WERI-Rb-1 (cell line): ENCODE data around the gene SLC39A5.
A peak's percentile ranks its signal among the peaks of the same experiment; 100 is the strongest.
"Not testable (repeated sequence)": the region's sequence is repeated elsewhere in the genome, so short reads cannot be mapped to it uniquely, and the experiment has no call there.

Experiments used
- DNase-seq: peaks from one replicate; pipeline ENCODE4 v3.0.0-alpha.2; 2020
- H3K27ac ChIP-seq: fragments of 250-450 bp; sonication (Bioruptor Pico); 2 replicates; pipeline ENCODE4 v1.5.1; 2020; ENCODE audit warnings: mild to moderate bottlenecking, moderate library complexity
- H3K27me3 ChIP-seq: fragments of 250-450 bp; sonication (Bioruptor Pico); 2 replicates; pipeline ENCODE4 v1.5.1; 2021; ENCODE audit warnings: mild to moderate bottlenecking, low read depth, moderate library complexity; ENCODE audit not compliant: insufficient read depth, severe bottlenecking
- H3K36me3 ChIP-seq: fragments of 250-450 bp; sonication (Bioruptor Pico); 2 replicates; pipeline ENCODE4 v1.5.1; 2020; ENCODE audit warnings: mild to moderate bottlenecking, moderate library complexity
- H3K4me3 ChIP-seq: 2 replicates; pipeline ENCODE4 v1.5.1; 2011; ENCODE audit warnings: low read depth, mild to moderate bottlenecking, control low read depth, low read length
- H3K9me3 ChIP-seq: fragments of 250-450 bp; sonication (Bioruptor Pico); 2 replicates; pipeline ENCODE4 v1.5.1; 2021; ENCODE audit warnings: mild to moderate bottlenecking, moderate library complexity; ENCODE audit not compliant: severe bottlenecking
- TF ChIP-seq, protein P1 (sequence below): IDR thresholded peaks from 2 replicates; pipeline ENCODE4 v1.5.1; 2011; ENCODE audit warnings: low read depth, mild to moderate bottlenecking, control low read depth, inconsistent platforms, low read length

The SLC39A5 gene

DNA sequence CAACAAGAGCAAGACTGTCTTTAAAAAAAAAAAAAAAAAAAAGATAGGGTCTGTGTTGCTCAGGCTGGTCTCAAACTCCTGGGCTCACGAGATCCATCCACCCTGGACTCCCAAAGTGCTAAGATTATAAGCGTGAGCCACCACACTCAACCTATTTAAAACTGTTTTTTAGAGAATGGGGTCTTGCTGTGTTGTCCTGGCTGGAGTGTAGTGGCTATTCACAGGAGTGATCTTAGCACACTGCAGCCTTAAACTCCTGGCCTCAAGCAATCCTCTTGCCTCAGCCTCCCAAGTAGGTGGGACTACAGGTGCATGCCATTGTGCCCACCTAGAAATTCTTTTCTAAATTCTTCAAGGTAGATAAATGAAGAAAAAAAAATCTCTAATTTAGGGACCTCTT is 44.4 kb downstream of the SLC39A5 start:
- Histone ChIP-seq H3K4me3 (no peak overlapping the region), H3K9me3 (no peaks in the 10 kb centered on the region), H3K36me3 (peaks cover 90% of the 10 kb centered on the region), H3K27ac (no peak overlapping the region), H3K27me3 (no peaks in the 10 kb centered on the region)
- TF ChIP-seq, protein P1, sequence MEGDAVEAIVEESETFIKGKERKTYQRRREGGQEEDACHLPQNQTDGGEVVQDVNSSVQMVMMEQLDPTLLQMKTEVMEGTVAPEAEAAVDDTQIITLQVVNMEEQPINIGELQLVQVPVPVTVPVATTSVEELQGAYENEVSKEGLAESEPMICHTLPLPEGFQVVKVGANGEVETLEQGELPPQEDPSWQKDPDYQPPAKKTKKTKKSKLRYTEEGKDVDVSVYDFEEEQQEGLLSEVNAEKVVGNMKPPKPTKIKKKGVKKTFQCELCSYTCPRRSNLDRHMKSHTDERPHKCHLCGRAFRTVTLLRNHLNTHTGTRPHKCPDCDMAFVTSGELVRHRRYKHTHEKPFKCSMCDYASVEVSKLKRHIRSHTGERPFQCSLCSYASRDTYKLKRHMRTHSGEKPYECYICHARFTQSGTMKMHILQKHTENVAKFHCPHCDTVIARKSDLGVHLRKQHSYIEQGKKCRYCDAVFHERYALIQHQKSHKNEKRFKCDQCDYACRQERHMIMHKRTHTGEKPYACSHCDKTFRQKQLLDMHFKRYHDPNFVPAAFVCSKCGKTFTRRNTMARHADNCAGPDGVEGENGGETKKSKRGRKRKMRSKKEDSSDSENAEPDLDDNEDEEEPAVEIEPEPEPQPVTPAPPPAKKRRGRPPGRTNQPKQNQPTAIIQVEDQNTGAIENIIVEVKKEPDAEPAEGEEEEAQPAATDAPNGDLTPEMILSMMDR, result no peak
- no peak for DNase-seq

DNA sequence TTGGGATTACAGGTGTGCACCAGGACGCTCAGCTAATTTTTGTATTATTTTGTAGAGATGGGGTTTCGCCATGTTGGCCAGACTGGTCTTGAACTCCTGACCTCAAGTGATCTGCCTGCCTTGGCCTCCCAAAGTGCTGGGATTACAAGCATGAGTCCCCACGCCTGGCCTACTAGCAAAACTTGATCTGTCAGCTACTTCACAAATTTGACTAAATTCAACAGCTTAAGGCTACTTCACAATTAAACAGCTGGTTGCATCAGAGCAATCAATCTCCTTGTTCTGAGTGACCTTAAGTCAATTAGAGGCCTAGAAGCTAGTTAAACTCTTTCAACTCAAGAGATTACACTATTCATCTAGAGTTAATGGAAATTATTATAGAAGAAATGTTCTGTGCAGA is 49.1 kb downstream of the SLC39A5 start:
- DNase-seq, result peak; percentile 57
- H3K36me3 ChIP-seq, result peaks cover 98% of the 10 kb centered on the region
- TF ChIP-seq, protein P1, result no peak

DNA sequence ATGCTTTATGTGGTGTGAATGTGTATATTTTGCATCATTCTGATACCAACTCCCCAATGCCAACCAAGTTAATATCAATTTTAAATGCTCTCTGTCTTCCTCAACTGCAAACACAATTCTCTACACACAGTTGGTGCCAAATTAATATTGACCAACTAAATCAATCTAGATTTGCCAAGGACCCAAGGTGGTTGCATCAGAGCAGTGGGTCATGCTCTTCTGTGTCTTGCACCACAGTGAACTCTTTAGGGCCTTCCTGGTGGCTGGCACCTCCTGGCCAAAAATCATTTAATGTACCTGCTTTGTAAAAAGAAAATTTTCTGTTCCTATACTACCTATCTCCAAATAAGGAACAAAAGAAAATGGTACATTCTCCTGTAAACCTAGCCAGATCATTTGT is 51.0 kb downstream of the SLC39A5 start:
- Histone ChIP-seq H3K27me3 (no peaks in the 10 kb centered on the region), H3K9me3 (no peaks in the 10 kb centered on the region), H3K4me3 (no peak overlapping the region), H3K36me3 (peaks cover 91% of the 10 kb centered on the region), H3K27ac (no peak overlapping the region)
- DNase-seq, result no peak
- TF ChIP-seq, protein P1, result no peak

More for the DNA sequence above, 49.1 kb downstream of the SLC39A5 start:
- Histone ChIP-seq H3K27me3 (no peaks in the 10 kb centered on the region), H3K4me3 (no peak overlapping the region), H3K27ac (peak overlapping the region; percentile 24; the same call in 1 of the 2 replicates), H3K9me3 (no peaks in the 10 kb centered on the region)

DNA sequence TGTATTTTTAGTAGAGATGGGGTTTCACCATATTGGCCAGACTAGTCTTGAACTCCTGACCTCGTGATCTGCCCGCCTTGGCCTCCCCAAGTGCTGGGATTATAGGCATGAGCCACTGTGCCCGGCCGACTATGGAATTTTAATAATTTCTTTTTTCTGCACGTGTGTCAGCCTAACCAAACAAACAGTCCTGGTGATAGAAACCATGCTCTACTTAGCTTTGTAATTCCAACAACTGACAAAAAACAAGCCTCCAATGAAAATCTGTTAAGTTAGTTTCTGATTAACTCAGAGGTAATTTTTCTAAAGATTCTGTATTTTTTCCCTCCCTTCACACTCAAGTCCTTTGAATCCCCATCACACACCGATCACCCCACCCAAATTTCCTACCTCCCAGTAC is 52.2 kb downstream of the SLC39A5 start:
- no peak for DNase-seq
- peaks cover 90% of the 10 kb centered on the region for H3K36me3 ChIP-seq
- H3K27me3 ChIP-seq, result no peaks in the 10 kb centered on the region
- TF ChIP-seq, protein P1, result no peak
- no peak overlapping the region for H3K27ac ChIP-seq
- H3K4me3 ChIP-seq, result no peak overlapping the region
- no peaks in the 10 kb centered on the region for H3K9me3 ChIP-seq

DNA sequence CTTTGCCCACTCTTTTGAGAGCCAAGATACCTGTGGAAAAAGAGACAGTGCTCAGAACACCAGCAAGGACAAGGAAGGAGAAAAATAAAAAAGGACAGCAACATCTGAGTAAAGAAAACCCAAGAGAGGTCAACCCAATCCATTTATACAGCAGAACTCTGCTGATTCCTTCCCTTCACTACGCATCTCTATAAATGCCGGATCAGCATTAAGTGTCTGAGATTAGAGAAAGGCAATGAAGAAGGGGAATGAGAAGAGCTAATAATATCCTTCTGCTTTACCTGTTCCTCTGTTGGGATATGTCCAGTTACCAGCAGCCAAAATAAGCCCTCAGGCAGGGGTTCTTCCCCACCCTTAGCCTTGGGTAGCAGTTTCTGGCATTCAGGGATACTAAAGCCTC is 52.7 kb downstream of the SLC39A5 start:
- H3K27me3 ChIP-seq, result no peaks in the 10 kb centered on the region
- no peaks in the 10 kb centered on the region for H3K9me3 ChIP-seq
- TF ChIP-seq, protein P1, result no peak
- no peak overlapping the region for H3K4me3 ChIP-seq
- H3K36me3 ChIP-seq, result peaks cover 85% of the 10 kb centered on the region
- DNase-seq, result no peak
- H3K27ac ChIP-seq, result no peak overlapping the region

DNA sequence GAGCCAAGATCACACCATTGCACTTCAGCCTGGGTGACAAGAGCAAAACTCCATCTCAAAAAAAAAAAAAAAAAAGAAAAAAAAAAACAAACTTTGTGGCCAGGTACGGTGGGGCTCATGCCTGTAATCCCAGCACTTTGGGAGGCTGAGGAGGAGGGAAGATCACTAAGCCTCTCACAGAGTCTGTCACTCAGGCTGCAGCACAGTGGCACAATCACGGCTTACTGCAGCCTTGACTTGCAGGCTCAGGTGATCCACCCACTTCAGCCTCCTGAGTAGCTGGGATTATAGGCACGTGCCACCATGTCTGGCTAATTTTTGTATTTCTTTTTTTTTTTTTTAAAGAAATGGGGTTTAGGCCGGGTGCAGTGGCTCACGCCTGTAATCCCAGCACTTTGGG is 54.4 kb downstream of the SLC39A5 start:
- H3K36me3 ChIP-seq, result peaks cover 81% of the 10 kb centered on the region
- H3K27me3 ChIP-seq, H3K4me3 ChIP-seq, H3K9me3 ChIP-seq, H3K27ac ChIP-seq: not testable (repeated sequence)
- peak; percentile 56 for DNase-seq
